ENCODE measurements around the gene CPE.
"Not testable (repeated sequence)": the region's sequence is repeated elsewhere in the genome, so short reads cannot be mapped to it uniquely, and the experiment has no call there.

The CPE gene

DNA sequence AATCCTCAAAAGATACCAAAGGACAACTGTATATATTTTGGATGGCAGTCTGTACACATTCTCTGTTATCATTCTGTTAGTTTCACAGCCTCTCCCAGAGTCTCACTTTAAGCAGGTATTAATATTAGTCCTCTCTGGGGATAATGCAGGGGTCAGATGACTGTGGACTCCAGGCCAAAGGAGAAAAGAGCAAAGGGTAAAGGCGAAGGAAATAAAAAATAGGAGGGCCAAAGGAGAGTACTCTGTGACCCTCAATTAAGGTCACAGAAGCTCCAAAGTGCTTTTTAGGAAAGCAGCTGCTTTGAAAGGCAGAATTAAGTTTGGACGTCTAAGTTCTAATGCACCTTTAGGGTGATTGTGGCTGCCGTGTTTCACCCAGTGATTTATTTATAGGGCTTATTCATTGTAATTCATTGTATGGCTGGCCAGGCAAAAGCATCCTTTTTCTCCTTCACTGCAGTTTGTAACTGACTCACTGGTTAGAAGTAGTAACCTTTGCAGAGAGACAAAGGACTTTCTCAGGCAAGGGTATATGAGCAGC, 43.6 kb upstream of the CPE start:
- Histone ChIP-seq H3K4me3 (ENCODE audit: low read length, poor library complexity, severe bottlenecking) (peak overlapping the region; percentile 93), H2AFZ (ENCODE audit: low read length) (no peak overlapping the region), H3K79me2 (ENCODE audit: insufficient read depth, low read length) (peaks cover 99% of the 10 kb centered on the region), H3K4me2 (ENCODE audit: low read depth, low read length, poor library complexity, severe bottlenecking) (peak overlapping the region; percentile 97), H4K20me1 (ENCODE audit: insufficient read depth, low read length, poor library complexity, severe bottlenecking) (peaks cover 99% of the 10 kb centered on the region), H3K9ac (ENCODE audit: low read depth, low read length, poor library complexity, severe bottlenecking) (peak overlapping the region; percentile 95), H3K9me2 (replicated peaks; ENCODE audit: low read depth, low read length) (no peaks in the 10 kb centered on the region), H3K27me3 (ENCODE audit: insufficient read depth, low read length, poor library complexity, severe bottlenecking) (no peaks in the 10 kb centered on the region), H3K36me3 (ENCODE audit: insufficient read depth, low read length) (peaks cover 63% of the 10 kb centered on the region), H3K4me1 (ENCODE audit: insufficient read depth, low read length, poor library complexity, severe bottlenecking) (peaks cover 79% of the 10 kb centered on the region), H3F3A (ENCODE audit: low read depth) (no peaks in the 10 kb centered on the region), H3K9me3 (ENCODE audit: insufficient read depth, low read depth, low read length) (no peaks in the 10 kb centered on the region)
- TF ChIP-seq CTCF (conservative IDR thresholded peaks at IDR 0.05; ENCODE audit: low read length) (no peak), EZH2phosphoT487 (IDR thresholded peaks at IDR 0.05; ENCODE audit: borderline replicate concordance) (no peak)

DNA sequence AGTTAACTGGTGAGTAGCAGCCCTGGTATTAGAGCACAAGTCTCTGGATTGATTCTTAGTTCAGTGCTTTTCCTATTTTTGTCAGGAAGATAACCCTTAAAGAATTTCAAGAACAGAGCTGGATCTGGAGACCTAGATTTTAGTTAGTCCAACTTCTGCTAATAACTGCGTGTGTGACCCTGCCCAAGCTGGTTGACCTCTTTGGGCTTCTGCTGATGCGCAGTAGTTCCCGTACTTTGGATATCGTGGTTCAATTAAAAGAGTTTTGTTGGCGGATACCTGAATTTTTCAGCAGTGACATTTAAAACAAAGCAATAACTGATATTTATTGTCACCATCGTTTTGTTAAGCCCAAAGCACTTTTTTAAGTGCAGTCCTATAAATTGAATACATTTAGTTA, 42.1 kb upstream of the CPE start:
- Histone ChIP-seq H3F3A (ENCODE audit: low read depth) (peaks cover 3% of the 10 kb centered on the region; the same call in 1 of the 2 replicates), H3K36me3 (ENCODE audit: insufficient read depth, low read length) (peaks cover 75% of the 10 kb centered on the region), H3K9ac (ENCODE audit: low read depth, low read length, poor library complexity, severe bottlenecking) (peak overlapping the region; percentile 95), H4K20me1 (ENCODE audit: insufficient read depth, low read length, poor library complexity, severe bottlenecking) (peaks cover 99% of the 10 kb centered on the region), H3K9me2 (replicated peaks; ENCODE audit: low read depth, low read length) (no peaks in the 10 kb centered on the region), H3K9me3 (ENCODE audit: insufficient read depth, low read depth, low read length) (no peaks in the 10 kb centered on the region), H3K4me3 (ENCODE audit: low read length, poor library complexity, severe bottlenecking) (peak overlapping the region; percentile 93), H2AFZ (ENCODE audit: low read length) (no peak overlapping the region), H3K79me2 (ENCODE audit: insufficient read depth, low read length) (peaks cover 92% of the 10 kb centered on the region), H3K27me3 (ENCODE audit: insufficient read depth, low read length, poor library complexity, severe bottlenecking) (no peaks in the 10 kb centered on the region), H3K4me2 (ENCODE audit: low read depth, low read length, poor library complexity, severe bottlenecking) (peak overlapping the region; percentile 97), H3K4me1 (ENCODE audit: insufficient read depth, low read length, poor library complexity, severe bottlenecking) (peaks cover 68% of the 10 kb centered on the region)
- TF ChIP-seq EZH2phosphoT487 (IDR thresholded peaks at IDR 0.05; ENCODE audit: borderline replicate concordance) (no peak), CTCF (conservative IDR thresholded peaks at IDR 0.05; ENCODE audit: low read length) (no peak)

GRCh38 chr4:165342340-165342739, 36.5 kb upstream of the CPE start:
- Histone ChIP-seq H3F3A (ENCODE audit: low read depth) (peaks cover 18% of the 10 kb centered on the region; the same call in 1 of the 2 replicates), H3K79me2 (ENCODE audit: insufficient read depth, low read length) (peaks cover 36% of the 10 kb centered on the region), H4K20me1 (ENCODE audit: insufficient read depth, low read length, poor library complexity, severe bottlenecking) (peaks cover 61% of the 10 kb centered on the region), H3K36me3 (ENCODE audit: insufficient read depth, low read length) (peaks cover 56% of the 10 kb centered on the region), H3K4me1 (ENCODE audit: insufficient read depth, low read length, poor library complexity, severe bottlenecking) (peaks cover 18% of the 10 kb centered on the region)
- H3K27me3 ChIP-seq (ENCODE audit: insufficient read depth, low read length, poor library complexity, severe bottlenecking); H3K9me3 ChIP-seq (ENCODE audit: insufficient read depth, low read depth, low read length); H2AFZ ChIP-seq (ENCODE audit: low read length); H3K4me2 ChIP-seq (ENCODE audit: low read depth, low read length, poor library complexity, severe bottlenecking); H3K9ac ChIP-seq (ENCODE audit: low read depth, low read length, poor library complexity, severe bottlenecking); H3K4me3 ChIP-seq (ENCODE audit: low read length, poor library complexity, severe bottlenecking); H3K9me2 ChIP-seq (replicated peaks; ENCODE audit: low read depth, low read length): not testable (repeated sequence)

Data from Loucy (cell line).